Large intestine (tissue), 3 donors: ENCODE data around the gene PTPA. TPM values are rescaled to one million over a fixed set of nuclear protein-coding genes. Genes with fewer than 3 reads are reported as not detected.
A peak's percentile ranks its signal among the peaks of the same experiment; 100 is the strongest.

Source experiments
- DNase-seq, 2 donors: peaks; one replicate each; pipeline versions ENCODE4 v3.0.0 to v3.0.0-alpha.2; 2013
- H3K27ac ChIP-seq: one replicate; pipeline ENCODE4 v1.5.1; 2013; ENCODE audit warnings: low read length
- H3K27me3 ChIP-seq: 2 replicates; pipeline ENCODE4 v1.6.1; 2013; ENCODE audit warnings: low read length; ENCODE audit not compliant: control insufficient read depth, insufficient read depth
- H3K36me3 ChIP-seq: 2 replicates; pipeline ENCODE4 v1.6.1; 2013; ENCODE audit warnings: low read length; ENCODE audit not compliant: control insufficient read depth, insufficient read depth
- H3K4me1 ChIP-seq: one replicate; pipeline ENCODE4 v1.6.1; 2013; ENCODE audit warnings: low read length; ENCODE audit not compliant: control insufficient read depth, insufficient read depth
- H3K4me3 ChIP-seq: one replicate; pipeline ENCODE4 v1.5.1; 2013; ENCODE audit warnings: low read length
- H3K9me3 ChIP-seq: one replicate; pipeline ENCODE4 v1.6.1; 2013; ENCODE audit warnings: mild to moderate bottlenecking, low read depth, low read length, moderate library complexity; ENCODE audit not compliant: control insufficient read depth
- WGBS: methylation state at CpG from one replicate; pipeline ENCODE4 v1.1.5; 2013; ENCODE audit warnings: low lambda C conversion rate; ENCODE audit not compliant: insufficient coverage; 5-methylcytosine and 5-hydroxymethylcytosine counted together
- polyA plus RNA-seq: library from polyadenylated mRNA; unstranded; fragments of 120-200 nt; gene quantifications from one replicate; pipeline ENCODE4 v1.2.1, GENCODE V29; 2013

PTPA gene
- polyA plus RNA-seq, 1 donor, result 70.1 TPM

DNA sequence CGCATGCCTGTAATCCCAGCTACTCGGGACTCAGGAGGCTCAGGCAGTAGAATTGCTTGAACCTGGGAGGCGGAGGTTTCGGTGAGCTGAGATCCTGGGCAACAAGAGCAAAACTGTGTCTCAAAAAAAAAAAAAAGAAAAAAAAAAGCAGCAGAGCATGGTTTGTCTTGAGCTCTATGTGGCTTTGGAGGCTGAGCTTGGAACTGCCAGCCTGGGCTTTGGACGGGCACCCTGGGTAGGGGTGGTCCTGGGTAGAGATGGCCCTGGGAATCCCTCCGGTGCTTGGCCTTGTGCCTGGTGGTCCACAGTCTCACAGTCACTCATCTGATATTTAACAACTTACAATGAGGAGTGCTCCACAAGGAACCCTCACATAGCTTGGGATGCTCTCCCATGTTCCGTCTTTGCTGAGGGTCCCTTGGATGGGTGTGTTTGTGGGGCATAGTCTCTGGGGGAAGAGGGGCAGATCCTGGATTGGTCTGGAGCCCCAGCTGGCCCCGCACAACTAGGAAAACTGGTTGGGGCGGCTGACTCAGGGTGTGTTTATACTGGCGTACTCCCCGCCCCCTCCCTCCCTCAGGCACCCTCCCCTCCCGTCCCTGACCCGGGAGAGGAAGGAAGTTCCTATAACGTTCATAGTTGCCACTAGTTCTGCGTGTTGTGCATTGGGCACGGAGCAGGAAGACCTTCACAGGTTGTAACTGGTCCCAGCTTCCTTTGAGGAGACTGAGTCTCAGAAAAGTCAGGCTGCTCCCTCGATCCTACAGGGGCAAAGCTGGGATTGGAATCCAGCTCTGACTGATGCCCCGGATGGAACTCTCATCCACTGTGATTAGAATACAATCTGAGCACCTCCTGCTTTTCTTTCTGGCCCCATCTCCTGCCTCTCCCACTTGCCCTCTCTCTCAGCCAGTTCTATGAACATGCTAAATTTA is 55.7 kb downstream of the PTPA start:
- Histone ChIP-seq H3K36me3 (no peaks in the 10 kb centered on the region), H3K9me3 (no peaks in the 10 kb centered on the region), H3K27ac (peak overlapping the region; percentile 72), H3K4me1 (peaks cover 27% of the 10 kb centered on the region), H3K4me3 (peak overlapping the region; percentile 21), H3K27me3 (no peaks in the 10 kb centered on the region)
- no CpG with 5 or more reads among the region's 18 CpGs for WGBS
- DNase-seq, result peak; percentile 84 to 93

DNA sequence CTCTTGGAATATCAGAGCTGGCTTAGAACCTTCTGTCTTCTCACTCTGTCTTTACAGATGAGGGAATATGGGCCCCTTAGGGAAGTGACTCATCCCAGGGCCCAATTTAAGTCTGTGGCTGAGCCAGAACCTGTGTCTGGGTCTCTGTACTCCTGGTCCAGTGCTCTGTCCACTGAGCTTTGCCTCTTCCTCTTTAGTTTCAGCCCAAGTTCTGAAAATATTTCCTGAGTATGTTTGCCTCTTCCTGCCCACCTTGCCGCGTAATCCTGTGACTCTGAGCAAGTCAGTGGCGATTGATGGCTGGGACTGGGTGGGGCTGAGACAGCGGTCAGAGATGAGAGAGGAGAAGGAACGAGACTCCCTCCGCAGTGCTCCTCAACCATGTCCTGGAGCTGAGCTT is 59.0 kb downstream of the PTPA start:
- WGBS, result no CpG with 5 or more reads among the region's 6 CpGs
- Histone ChIP-seq H3K27ac (no peak overlapping the region), H3K27me3 (peaks cover 4% of the 10 kb centered on the region), H3K36me3 (no peaks in the 10 kb centered on the region), H3K4me1 (peaks cover 35% of the 10 kb centered on the region), H3K4me3 (no peak overlapping the region), H3K9me3 (peaks cover 5% of the 10 kb centered on the region)
- no peak for DNase-seq

GRCh38 chr9:129171993-129172751 is 61.0 kb downstream of the PTPA start:
- peaks cover 4% of the 10 kb centered on the region for H3K27me3 ChIP-seq
- no CpG with 5 or more reads among the region's 7 CpGs for WGBS
- no peak overlapping the region for H3K4me3 ChIP-seq
- DNase-seq, result no peak
- H3K27ac ChIP-seq, result no peak overlapping the region
- H3K36me3 ChIP-seq, result no peaks in the 10 kb centered on the region
- H3K4me1 ChIP-seq, result peaks cover 26% of the 10 kb centered on the region
- peaks cover 5% of the 10 kb centered on the region for H3K9me3 ChIP-seq

GRCh38 chr9:129172816-129173215 is 61.6 kb downstream of the PTPA start:
- Histone ChIP-seq H3K36me3 (no peaks in the 10 kb centered on the region), H3K27ac (no peak overlapping the region), H3K9me3 (peaks cover 5% of the 10 kb centered on the region), H3K4me3 (no peak overlapping the region), H3K4me1 (peaks cover 20% of the 10 kb centered on the region), H3K27me3 (peaks cover 4% of the 10 kb centered on the region)
- WGBS, result no CpG with 5 or more reads among the region's 5 CpGs
- no peak for DNase-seq

GRCh38 chr9:129173296-129174101 is 62.3 kb downstream of the PTPA start:
- H3K4me1 ChIP-seq, result peaks cover 13% of the 10 kb centered on the region
- H3K36me3 ChIP-seq, result no peaks in the 10 kb centered on the region
- H3K27ac ChIP-seq, result peak overlapping the region; percentile 94
- DNase-seq, result no peak
- no CpG with 5 or more reads among the region's 29 CpGs for WGBS
- H3K27me3 ChIP-seq, result peaks cover 4% of the 10 kb centered on the region
- H3K9me3 ChIP-seq, result peaks cover 5% of the 10 kb centered on the region
- peak overlapping the region; percentile 91 for H3K4me3 ChIP-seq

DNA sequence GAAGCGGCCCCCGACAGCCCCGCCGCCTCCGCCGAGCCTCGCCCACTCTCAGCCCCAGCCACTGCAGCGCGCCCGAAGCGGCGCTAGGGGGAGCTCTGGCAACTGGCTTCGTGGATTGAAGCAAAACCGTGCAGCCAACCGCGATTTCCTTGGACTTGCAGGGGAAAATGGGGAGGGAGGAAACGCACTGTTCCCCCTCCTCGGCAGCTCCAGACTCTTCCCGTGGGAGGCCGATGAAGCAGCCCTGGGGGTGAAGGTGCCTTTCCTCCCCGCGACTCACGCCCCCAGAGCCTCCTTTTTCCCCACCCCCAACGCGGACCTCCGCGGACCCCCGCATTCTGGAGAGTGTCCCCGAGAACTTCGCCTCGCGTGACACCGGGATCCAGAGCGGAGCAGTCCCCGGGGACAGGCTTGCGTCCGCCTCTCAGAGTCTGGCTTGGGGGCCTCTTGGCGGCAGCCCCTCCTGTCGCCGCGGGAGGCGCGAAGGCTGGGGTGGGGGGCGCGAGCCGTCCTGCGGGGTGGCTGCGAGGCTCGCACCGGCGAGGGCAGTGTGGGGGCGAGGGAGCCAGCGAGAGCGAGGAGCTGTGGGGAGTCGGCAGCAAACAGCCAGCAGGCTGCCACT is 63.0 kb downstream of the PTPA start:
- peaks cover 19% of the 10 kb centered on the region for H3K4me1 ChIP-seq

GRCh38 chr9:129174724-129175514 is 63.7 kb downstream of the PTPA start:
- peaks cover 5% of the 10 kb centered on the region for H3K9me3 ChIP-seq
- peaks cover 4% of the 10 kb centered on the region for H3K27me3 ChIP-seq
- DNase-seq, result peak; percentile 83 to 87
- peak overlapping the region; percentile 91 for H3K4me3 ChIP-seq
- H3K4me1 ChIP-seq, result peaks cover 26% of the 10 kb centered on the region
- no peaks in the 10 kb centered on the region for H3K36me3 ChIP-seq
- no CpG with 5 or more reads among the region's 53 CpGs for WGBS
- peak overlapping the region; percentile 94 for H3K27ac ChIP-seq

More for the DNA sequence above, 63.0 kb downstream of the PTPA start:
- peak; percentile 86 to 90 for DNase-seq
- H3K4me3 ChIP-seq, result peak overlapping the region; percentile 91
- H3K27ac ChIP-seq, result peak overlapping the region; percentile 94
- peaks cover 4% of the 10 kb centered on the region for H3K27me3 ChIP-seq
- peaks cover 5% of the 10 kb centered on the region for H3K9me3 ChIP-seq
- WGBS, result no CpG with 5 or more reads among the region's 55 CpGs
- no peaks in the 10 kb centered on the region for H3K36me3 ChIP-seq

GRCh38 chr9:129175515-129175824 is 64.3 kb downstream of the PTPA start:
- peaks cover 5% of the 10 kb centered on the region for H3K9me3 ChIP-seq
- peaks cover 30% of the 10 kb centered on the region for H3K4me1 ChIP-seq
- no peak for DNase-seq
- peak overlapping the region; percentile 91 for H3K4me3 ChIP-seq
- H3K36me3 ChIP-seq, result no peaks in the 10 kb centered on the region
- peaks cover 4% of the 10 kb centered on the region for H3K27me3 ChIP-seq
- peak overlapping the region; percentile 94 for H3K27ac ChIP-seq
- 0% methylated on average over 2 of the region's 10 CpGs for whole genome bisulfite sequencing

- Histone ChIP-seq H3K27ac (peak overlapping the region; percentile 94), H3K9me3 (peaks cover 5% of the 10 kb centered on the region), H3K4me3 (peak overlapping the region; percentile 91), H3K4me1 (peaks cover 36% of the 10 kb centered on the region), H3K36me3 (no peaks in the 10 kb centered on the region), H3K27me3 (peaks cover 4% of the 10 kb centered on the region)
- WGBS, result 0% methylated on average over 1 of the region's 47 CpGs
- DNase-seq, result peak; percentile 93 to 98
Measured at GRCh38 chr9:129175825-129176633, 64.8 kb downstream of the PTPA start.
